ENCODE data around the gene RABGAP1L.
"Not testable (repeated sequence)": the region's sequence is repeated elsewhere in the genome, so short reads cannot be mapped to it uniquely, and the experiment has no call there.

The RABGAP1L gene

DNA sequence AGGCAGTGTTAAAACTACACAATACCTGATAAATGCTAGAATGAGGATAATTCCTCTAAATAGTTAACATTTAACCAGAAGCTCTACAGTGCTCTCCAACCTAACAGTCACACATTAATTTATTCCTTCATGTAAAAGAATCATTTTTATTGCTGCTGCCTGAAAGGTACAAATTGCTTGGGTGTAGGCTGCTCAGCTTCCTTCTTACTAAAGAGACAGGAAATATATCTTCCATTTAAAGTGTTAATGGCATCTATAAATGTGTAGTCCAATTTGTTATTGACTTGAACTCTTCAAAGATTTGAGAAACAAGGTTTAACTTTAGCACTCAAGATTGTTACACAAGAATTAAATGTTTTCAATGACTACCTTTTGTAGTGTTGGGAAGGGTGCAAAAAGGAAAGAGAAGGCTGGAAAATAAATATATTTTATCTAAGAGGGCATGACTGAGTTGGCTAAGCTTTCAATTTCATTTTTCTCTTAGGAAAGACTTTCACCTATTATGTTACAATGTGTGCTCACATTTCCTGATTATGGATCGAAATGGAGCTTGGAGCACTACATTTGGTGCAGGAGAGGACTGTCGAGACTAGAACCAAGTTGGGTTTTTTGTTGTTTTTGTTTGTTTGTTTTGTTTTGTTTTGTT lies 734.9 kb downstream of the RABGAP1L start:
- Histone ChIP-seq H3K36me3 (ENCODE audit: insufficient read depth) (no peaks in the 10 kb centered on the region), H2AFZ (ENCODE audit: low read depth) (no peak overlapping the region), H3K4me2 (no peak overlapping the region), H3K27ac (no peak overlapping the region), H3K4me3 (IDR thresholded peaks at IDR 0.05; ENCODE audit: insufficient read depth, low read depth, low read length) (no peak overlapping the region), H3K27me3 (ENCODE audit: insufficient read depth, low read depth) (no peaks in the 10 kb centered on the region), H4K20me1 (ENCODE audit: insufficient read depth) (no peaks in the 10 kb centered on the region), H3K9ac (no peak overlapping the region), H3K4me1 (ENCODE audit: low read depth, poor library complexity, severe bottlenecking) (no peaks in the 10 kb centered on the region), H3K79me2 (ENCODE audit: insufficient read depth, low read depth) (no peaks in the 10 kb centered on the region)
- TF ChIP-seq, protein P1, sequence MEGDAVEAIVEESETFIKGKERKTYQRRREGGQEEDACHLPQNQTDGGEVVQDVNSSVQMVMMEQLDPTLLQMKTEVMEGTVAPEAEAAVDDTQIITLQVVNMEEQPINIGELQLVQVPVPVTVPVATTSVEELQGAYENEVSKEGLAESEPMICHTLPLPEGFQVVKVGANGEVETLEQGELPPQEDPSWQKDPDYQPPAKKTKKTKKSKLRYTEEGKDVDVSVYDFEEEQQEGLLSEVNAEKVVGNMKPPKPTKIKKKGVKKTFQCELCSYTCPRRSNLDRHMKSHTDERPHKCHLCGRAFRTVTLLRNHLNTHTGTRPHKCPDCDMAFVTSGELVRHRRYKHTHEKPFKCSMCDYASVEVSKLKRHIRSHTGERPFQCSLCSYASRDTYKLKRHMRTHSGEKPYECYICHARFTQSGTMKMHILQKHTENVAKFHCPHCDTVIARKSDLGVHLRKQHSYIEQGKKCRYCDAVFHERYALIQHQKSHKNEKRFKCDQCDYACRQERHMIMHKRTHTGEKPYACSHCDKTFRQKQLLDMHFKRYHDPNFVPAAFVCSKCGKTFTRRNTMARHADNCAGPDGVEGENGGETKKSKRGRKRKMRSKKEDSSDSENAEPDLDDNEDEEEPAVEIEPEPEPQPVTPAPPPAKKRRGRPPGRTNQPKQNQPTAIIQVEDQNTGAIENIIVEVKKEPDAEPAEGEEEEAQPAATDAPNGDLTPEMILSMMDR (conservative IDR thresholded peaks at IDR 0.05; ENCODE audit: low read depth, low read length), result no peak

DNA sequence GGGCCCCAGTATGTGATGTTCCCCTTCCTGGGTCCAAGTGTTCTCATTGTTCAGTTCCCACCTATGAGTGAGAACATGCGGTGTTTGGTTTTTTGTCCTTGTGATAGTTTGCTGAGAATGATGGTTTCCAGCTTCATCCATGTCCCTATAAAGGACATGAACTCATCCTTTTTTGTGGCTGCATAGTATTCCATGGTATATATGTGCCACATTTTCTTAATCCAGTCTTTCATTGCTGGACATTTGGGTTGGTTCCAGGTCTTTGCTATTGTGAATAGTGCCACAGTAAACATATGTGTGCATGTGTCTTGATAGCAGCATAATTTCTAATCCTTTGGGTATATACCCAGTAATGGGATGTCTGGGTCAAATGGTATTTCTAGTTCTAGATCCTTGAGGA lies 736.3 kb downstream of the RABGAP1L start:
- H3K36me3 ChIP-seq (ENCODE audit: insufficient read depth); H2AFZ ChIP-seq (ENCODE audit: low read depth); H3K27ac ChIP-seq; H3K4me2 ChIP-seq; H3K4me1 ChIP-seq (ENCODE audit: low read depth, poor library complexity, severe bottlenecking); H3K27me3 ChIP-seq (ENCODE audit: insufficient read depth, low read depth); H4K20me1 ChIP-seq (ENCODE audit: insufficient read depth); H3K4me3 ChIP-seq (IDR thresholded peaks at IDR 0.05; ENCODE audit: insufficient read depth, low read depth, low read length); H3K79me2 ChIP-seq (ENCODE audit: insufficient read depth, low read depth); H3K9ac ChIP-seq: not testable (repeated sequence)

DNA sequence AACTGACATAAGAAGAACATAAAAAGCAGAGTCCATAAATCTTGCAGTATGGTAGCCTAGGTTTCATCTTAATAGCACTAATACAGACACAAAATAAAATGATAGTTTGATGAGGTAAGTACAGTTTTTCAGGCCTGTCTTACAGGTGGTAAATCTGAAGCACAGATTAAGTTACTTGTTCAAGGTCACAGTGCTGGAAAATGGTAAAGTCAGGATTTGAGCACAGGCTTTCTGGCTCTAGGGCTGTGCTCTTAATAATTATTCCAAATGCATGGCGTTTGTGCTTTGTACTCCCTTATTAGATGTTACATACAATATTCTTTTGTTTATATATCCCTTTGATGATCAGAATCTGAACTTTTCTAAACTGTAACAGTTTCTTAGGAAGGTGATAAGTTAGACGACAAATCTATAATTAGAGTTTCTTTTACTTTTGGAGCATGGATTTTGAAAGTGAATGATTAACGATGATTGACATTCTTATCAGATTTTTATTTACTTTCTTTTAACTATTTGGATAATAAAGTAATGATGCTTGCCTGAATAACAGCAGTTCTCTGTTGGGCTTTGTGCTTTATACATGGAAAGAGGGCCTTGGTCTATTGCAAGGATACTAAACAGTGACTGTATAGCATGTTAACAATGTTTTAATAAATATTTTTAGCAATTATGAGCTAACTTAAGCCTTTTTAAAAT lies 738.9 kb downstream of the RABGAP1L start:
- Histone ChIP-seq H3K27me3 (ENCODE audit: insufficient read depth, low read depth) (no peaks in the 10 kb centered on the region), H3K9ac (no peak overlapping the region), H3K4me1 (ENCODE audit: low read depth, poor library complexity, severe bottlenecking) (peaks cover 6% of the 10 kb centered on the region), H3K36me3 (ENCODE audit: insufficient read depth) (no peaks in the 10 kb centered on the region), H3K79me2 (ENCODE audit: insufficient read depth, low read depth) (no peaks in the 10 kb centered on the region), H3K4me3 (IDR thresholded peaks at IDR 0.05; ENCODE audit: insufficient read depth, low read depth, low read length) (peak overlapping the region; percentile 23), H2AFZ (ENCODE audit: low read depth) (no peak overlapping the region), H3K27ac (no peak overlapping the region), H3K4me2 (no peak overlapping the region), H4K20me1 (ENCODE audit: insufficient read depth) (no peaks in the 10 kb centered on the region)
- TF ChIP-seq, protein P1 (conservative IDR thresholded peaks at IDR 0.05; ENCODE audit: low read depth, low read length), result no peak

DNA sequence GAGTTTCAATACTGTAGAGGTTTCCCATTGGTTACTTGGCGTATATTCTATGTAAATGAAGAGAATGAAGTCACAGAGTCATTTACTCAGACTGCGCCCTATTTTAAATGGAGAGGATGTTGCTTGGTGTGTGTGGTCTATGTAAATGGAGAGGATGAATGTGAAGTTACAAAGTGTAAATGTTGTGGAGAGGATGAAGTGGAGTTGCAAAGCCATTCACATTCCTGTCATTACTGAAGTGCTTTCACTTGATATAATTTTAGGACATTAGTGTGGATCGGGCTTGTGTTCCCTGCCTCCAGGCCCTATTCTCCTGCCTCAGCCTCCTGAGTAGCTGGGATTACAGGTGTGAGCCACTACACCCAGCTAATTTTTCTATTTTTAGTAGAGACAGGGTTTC lies 741.0 kb downstream of the RABGAP1L start:
- Histone ChIP-seq H3K9ac (no peak overlapping the region), H2AFZ (ENCODE audit: low read depth) (no peak overlapping the region), H3K79me2 (ENCODE audit: insufficient read depth, low read depth) (no peaks in the 10 kb centered on the region), H3K4me3 (IDR thresholded peaks at IDR 0.05; ENCODE audit: insufficient read depth, low read depth, low read length) (no peak overlapping the region), H3K36me3 (ENCODE audit: insufficient read depth) (no peaks in the 10 kb centered on the region), H4K20me1 (ENCODE audit: insufficient read depth) (no peaks in the 10 kb centered on the region), H3K4me1 (ENCODE audit: low read depth, poor library complexity, severe bottlenecking) (peaks cover 6% of the 10 kb centered on the region), H3K4me2 (no peak overlapping the region), H3K27me3 (ENCODE audit: insufficient read depth, low read depth) (no peaks in the 10 kb centered on the region), H3K27ac (no peak overlapping the region)
- TF ChIP-seq, protein P1 (conservative IDR thresholded peaks at IDR 0.05; ENCODE audit: low read depth, low read length), result no peak

DNA sequence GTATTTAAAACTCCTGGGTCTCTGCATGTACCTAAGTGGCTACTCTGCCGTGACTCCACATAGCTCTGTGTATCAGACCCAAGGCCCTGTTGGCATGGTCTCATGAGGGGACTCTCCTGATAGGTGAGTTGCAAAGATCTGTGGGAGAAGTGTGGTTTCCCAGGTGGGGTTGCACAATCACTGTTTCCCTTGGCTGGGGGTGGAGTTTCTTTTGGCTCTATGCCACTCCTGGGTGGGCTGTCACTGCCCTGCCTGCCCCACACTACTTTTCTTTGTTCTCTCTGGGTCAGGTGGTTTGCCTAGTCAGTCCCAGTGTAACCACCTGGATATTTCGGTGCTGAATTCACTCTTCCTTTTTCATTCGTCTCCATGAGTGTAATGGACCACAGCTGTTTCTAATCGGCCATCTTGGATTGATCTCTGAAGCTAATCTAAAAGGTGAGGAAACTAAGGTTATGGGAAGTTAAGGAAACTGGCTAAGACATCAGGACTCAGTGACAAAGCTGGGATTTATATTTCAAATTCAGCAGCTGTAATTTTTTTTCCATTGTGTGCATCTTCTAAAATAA lies 743.3 kb downstream of the RABGAP1L start:
- Histone ChIP-seq H3K4me1 (ENCODE audit: low read depth, poor library complexity, severe bottlenecking) (peaks cover 6% of the 10 kb centered on the region), H3K9ac (no peak overlapping the region), H3K27me3 (ENCODE audit: insufficient read depth, low read depth) (no peaks in the 10 kb centered on the region), H3K4me3 (IDR thresholded peaks at IDR 0.05; ENCODE audit: insufficient read depth, low read depth, low read length) (no peak overlapping the region), H3K27ac (no peak overlapping the region), H3K4me2 (no peak overlapping the region), H3K36me3 (ENCODE audit: insufficient read depth) (no peaks in the 10 kb centered on the region), H4K20me1 (ENCODE audit: insufficient read depth) (no peaks in the 10 kb centered on the region), H3K79me2 (ENCODE audit: insufficient read depth, low read depth) (no peaks in the 10 kb centered on the region), H2AFZ (ENCODE audit: low read depth) (no peak overlapping the region)
- TF ChIP-seq, protein P1 (conservative IDR thresholded peaks at IDR 0.05; ENCODE audit: low read depth, low read length), result no peak
